Right lobe of liver (tissue), 6 donors: ENCODE measurements around the gene MRPL11. TPM values are rescaled to one million over a fixed set of nuclear protein-coding genes. Genes with fewer than 3 reads are reported as not detected.
A peak's percentile ranks its signal among the peaks of the same experiment; 100 is the strongest.

Experiments used
- ATAC-seq, 4 donors: fragments of 200-7000 bp; cut with Tn5 transposase; one replicate each; pipeline ENCODE4 v1.9.1; 2020; ENCODE audit warnings: mild to moderate bottlenecking in 4 of 4, moderate library complexity in 4 of 4
- DNase-seq, 3 donors: peaks; one replicate each; pipeline ENCODE4 v3.0.0-alpha.2; 2020
- H3K27ac ChIP-seq, 3 donors: fragments of 200-600 bp; one replicate each; pipeline ENCODE4 v1.8.0; 2022
- H3K27me3 ChIP-seq, 2 donors: fragments of 200-600 bp; one replicate each; pipeline ENCODE4 v1.8.0; 2022
- H3K36me3 ChIP-seq, 4 donors: fragments of 200-600 bp; sonication (generic) in 1 of 4; one replicate each; pipeline versions ENCODE4 v1.5.1 to v1.8.0; 2017 to 2022; ENCODE audit warnings: control low read depth in 1 of 4
- H3K4me1 ChIP-seq, 4 donors: fragments of 200-600 bp; sonication (generic) in 1 of 4; one replicate each; pipeline versions ENCODE4 v1.5.1 to v1.8.0; 2017 to 2022; ENCODE audit warnings: control low read depth in 1 of 4
- H3K4me3 ChIP-seq, 3 donors: fragments of 200-600 bp; one replicate each; pipeline ENCODE4 v1.8.0; 2022
- H3K9me3 ChIP-seq, 4 donors: fragments of 200-600 bp; sonication (generic) in 1 of 4; one replicate each; pipeline versions ENCODE4 v1.5.1 to v1.8.0; 2017 to 2022; ENCODE audit warnings: control low read depth in 1 of 4
- POLR2A ChIP-seq: fragments of 450-650 bp; IDR thresholded peaks from one replicate; pipeline ENCODE4 v1.6.1; 2017; ENCODE audit warnings: antibody characterized with exemption, mild to moderate bottlenecking
- WGBS: methylation state at CpG from one replicate; pipeline ENCODE4 v1.1.6; 2018; ENCODE audit warnings: low coverage, low lambda C conversion rate; ENCODE audit not compliant: insufficient coverage; ENCODE audit errors: missing lambda C conversion rate; 5-methylcytosine and 5-hydroxymethylcytosine counted together
- intact Hi-C, 2 donors: fragments of 100-400 bp; cut with DNase I; formaldehyde crosslinking; loops; one replicate each; pipeline versions ENCODE4 v1.11.2 to v1.14.1; 2022
- total RNA-seq, 6 experiments: library from RNA; depleted of rRNA in 2 of 6; stranded (reverse); fragments of >200 nt in 2 of 6; fragmentation: NEBNext Ultra II Directional in 3 of 6; extraction: Animal tissue kit (Norgen Biotek cat#: 25700) in 3 of 6; gene quantifications; one replicate each; pipeline versions ENCODE4 v1.1.0 to v1.2.4, GENCODE V29; 2016 to 2023
- TF ChIP-seq, protein P1 (sequence below), 4 donors: fragments of 200-600 bp in 3 of 4; fragments of 450-650 bp in 1 of 4; IDR thresholded peaks; one replicate each; pipeline versions ENCODE4 v1.5.1 to v1.8.0; 2016 to 2022; ENCODE audit warnings: antibody characterized with exemption in 4 of 4, mild to moderate bottlenecking in 2 of 4
- donor health status: DM: no; HTN: yes; CAD: no.
- donor health status: DM: no; HTN: no; CAD: no.
- donor health status: DM: no; HTN: no; CAD: no.
- donor health status: DM: no; HTN: yes; CAD: no.
- donor health status: DM: no; HTN: yes; CAD: no.

MRPL11 gene
- total RNA-seq, 6 experiments from 2014 or later, result 17.6 to 34.1 (median 28.6) TPM

- ATAC-seq (no peak), DNase-seq (no peak)
- intact Hi-C loops, result loop anchor here in 1 of 2 donors (10.0 kb wide), 1 partner anchor 257 kb away; no protein-coding TSS in a partner anchor
- WGBS, result 45% methylated on average over 4 of the region's 5 CpGs
- H3K36me3 ChIP-seq, result no peaks in the 10 kb centered on the region
- H3K9me3 ChIP-seq, result no peaks in the 10 kb centered on the region
- no peak overlapping the region for H3K27ac ChIP-seq
- TF ChIP-seq POLR2A, result no peak
- TF ChIP-seq, protein P1, sequence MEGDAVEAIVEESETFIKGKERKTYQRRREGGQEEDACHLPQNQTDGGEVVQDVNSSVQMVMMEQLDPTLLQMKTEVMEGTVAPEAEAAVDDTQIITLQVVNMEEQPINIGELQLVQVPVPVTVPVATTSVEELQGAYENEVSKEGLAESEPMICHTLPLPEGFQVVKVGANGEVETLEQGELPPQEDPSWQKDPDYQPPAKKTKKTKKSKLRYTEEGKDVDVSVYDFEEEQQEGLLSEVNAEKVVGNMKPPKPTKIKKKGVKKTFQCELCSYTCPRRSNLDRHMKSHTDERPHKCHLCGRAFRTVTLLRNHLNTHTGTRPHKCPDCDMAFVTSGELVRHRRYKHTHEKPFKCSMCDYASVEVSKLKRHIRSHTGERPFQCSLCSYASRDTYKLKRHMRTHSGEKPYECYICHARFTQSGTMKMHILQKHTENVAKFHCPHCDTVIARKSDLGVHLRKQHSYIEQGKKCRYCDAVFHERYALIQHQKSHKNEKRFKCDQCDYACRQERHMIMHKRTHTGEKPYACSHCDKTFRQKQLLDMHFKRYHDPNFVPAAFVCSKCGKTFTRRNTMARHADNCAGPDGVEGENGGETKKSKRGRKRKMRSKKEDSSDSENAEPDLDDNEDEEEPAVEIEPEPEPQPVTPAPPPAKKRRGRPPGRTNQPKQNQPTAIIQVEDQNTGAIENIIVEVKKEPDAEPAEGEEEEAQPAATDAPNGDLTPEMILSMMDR (IDR thresholded peaks at IDR 0.05), result no peak
- H3K4me3 ChIP-seq, result no peak overlapping the region
- H3K27me3 ChIP-seq, result no peaks in the 10 kb centered on the region
- no peaks in the 10 kb centered on the region for H3K4me1 ChIP-seq
Measured at GRCh38 chr11:66407651-66408050, 31.0 kb downstream of the MRPL11 start.

- intact Hi-C loops, result no loop called here
- no peaks in the 10 kb centered on the region for H3K4me1 ChIP-seq
- no peak overlapping the region for H3K4me3 ChIP-seq
- 62% methylated on average over 3 of the region's 3 CpGs for WGBS
- no peak for DNase-seq
- H3K36me3 ChIP-seq, result no peaks in the 10 kb centered on the region
- no peaks in the 10 kb centered on the region for H3K27me3 ChIP-seq
- H3K27ac ChIP-seq, result no peak overlapping the region
- H3K9me3 ChIP-seq, result no peaks in the 10 kb centered on the region
- no peak for ATAC-seq
- TF ChIP-seq, protein P1 (IDR thresholded peaks at IDR 0.05), result no peak
- TF ChIP-seq POLR2A, result no peak
Measured at GRCh38 chr11:66393954-66394353, 44.7 kb downstream of the MRPL11 start.

GRCh38 chr11:66391322-66391721 lies 47.3 kb downstream of the MRPL11 start:
- DNase-seq (peak in 1 of 3 donors; percentile 7), ATAC-seq (no peak)
- H3K9me3 ChIP-seq, result no peaks in the 10 kb centered on the region
- H3K27ac ChIP-seq, result no peak overlapping the region
- no peaks in the 10 kb centered on the region for H3K27me3 ChIP-seq
- intact Hi-C loops, result no loop called here
- TF ChIP-seq POLR2A, result no peak
- TF ChIP-seq, protein P1 (IDR thresholded peaks at IDR 0.05), result no peak
- no peaks in the 10 kb centered on the region for H3K4me1 ChIP-seq
- WGBS, result 61% methylated on average over 6 of the region's 6 CpGs
- H3K4me3 ChIP-seq, result no peak overlapping the region
- H3K36me3 ChIP-seq, result no peaks in the 10 kb centered on the region

DNA sequence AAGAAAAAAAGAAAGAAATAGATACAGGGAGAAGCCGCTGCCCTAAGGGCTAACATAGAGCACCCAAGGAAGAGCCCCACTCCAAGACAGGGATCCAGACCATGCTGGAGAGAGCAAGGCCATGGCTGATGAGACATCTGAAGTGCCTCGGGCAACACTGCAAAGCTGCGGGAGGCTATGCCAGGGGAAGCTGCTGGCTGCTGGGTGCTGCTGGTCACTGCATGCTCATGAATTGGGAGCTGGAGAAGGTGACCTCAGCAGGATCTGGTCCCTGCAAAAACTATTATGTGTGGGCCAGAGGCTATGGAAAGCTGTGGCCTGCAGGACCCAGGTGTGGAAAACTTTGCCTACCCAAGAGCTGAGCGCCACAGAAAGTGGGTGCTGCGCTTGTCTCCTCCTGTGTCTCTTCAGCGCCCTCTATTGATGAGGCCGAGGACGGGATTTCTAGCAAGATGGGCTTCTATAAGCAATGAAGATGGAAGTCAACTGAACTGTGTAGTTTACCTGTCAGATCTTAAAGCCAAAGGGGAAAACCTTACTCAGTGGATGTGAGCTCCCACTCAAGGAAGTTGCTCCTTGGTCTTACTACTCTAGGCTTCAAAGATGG lies 49.8 kb downstream of the MRPL11 start:
- H3K4me3 ChIP-seq, result no peak overlapping the region
- no peak for TF ChIP-seq POLR2A
- TF ChIP-seq, protein P1 (IDR thresholded peaks at IDR 0.05), result peak; percentile 56 to 80 (median 76)
- WGBS, result 17% methylated on average over 6 of the region's 8 CpGs
- no peaks in the 10 kb centered on the region for H3K27me3 ChIP-seq
- intact Hi-C loops, result loop anchor here in 1 of 2 donors (10.0 kb wide), 1 partner anchor 94 kb away; the partner anchor contains the start of gene TMEM151A
- H3K9me3 ChIP-seq, result no peaks in the 10 kb centered on the region
- ATAC-seq (peak; percentile 77 to 83 (median 79)), DNase-seq (peak in 2 of 3 donors; percentile 69 to 71)
- H3K36me3 ChIP-seq, result no peaks in the 10 kb centered on the region
- no peaks in the 10 kb centered on the region for H3K4me1 ChIP-seq
- H3K27ac ChIP-seq, result no peak overlapping the region
